ENCODE data around the gene PTPN1.

The PTPN1 gene

DNA sequence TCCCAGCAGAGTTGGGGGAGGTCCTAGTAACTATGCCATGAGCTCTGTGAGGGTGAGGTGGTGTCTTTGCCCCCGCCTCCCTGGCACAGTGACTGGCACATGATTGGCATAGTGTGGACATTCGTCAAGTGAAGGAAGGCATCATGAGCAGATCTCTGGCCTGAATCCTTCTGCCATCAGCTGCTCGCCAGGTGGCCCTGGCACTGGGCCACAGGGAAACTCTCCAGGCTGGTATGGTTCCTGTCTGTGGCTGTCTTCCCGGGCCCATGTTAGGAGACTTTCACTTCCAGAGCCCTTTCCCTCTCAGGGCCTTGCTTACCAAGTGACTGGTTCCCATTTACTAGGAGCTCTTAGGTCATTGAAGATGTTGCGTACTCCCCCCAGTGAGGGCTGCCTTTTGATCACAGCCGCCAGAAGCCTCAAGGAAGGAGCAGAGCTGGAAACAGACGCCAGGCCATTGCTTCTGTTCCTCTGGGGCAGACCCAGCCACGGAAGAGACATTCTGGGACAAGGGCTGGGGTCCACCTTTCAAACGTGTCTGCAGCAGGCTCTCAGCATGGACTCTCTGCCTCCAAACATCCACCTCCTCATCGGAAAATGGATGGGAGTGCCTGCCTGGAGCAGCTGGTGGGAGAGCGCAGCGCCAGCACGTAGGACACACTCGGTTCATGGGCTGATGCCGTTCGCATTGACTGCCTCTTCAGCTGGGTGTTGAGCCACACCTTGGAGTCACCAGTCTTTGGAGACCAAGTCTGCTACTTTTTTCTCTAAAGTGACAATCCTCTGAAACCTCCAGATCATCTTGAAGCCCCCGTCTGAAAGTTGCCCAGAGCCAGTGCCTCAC is 67.2 kb downstream of the PTPN1 start:
- DNase-seq (ENCODE audit: low spot score) = no peak

GRCh38 chr20:50578061-50578777 is 68.0 kb downstream of the PTPN1 start:
- no peak for DNase-seq (ENCODE audit: low spot score)

GRCh38 chr20:50578778-50579165 is 68.6 kb downstream of the PTPN1 start:
- no peak for DNase-seq (ENCODE audit: low spot score)

DNA sequence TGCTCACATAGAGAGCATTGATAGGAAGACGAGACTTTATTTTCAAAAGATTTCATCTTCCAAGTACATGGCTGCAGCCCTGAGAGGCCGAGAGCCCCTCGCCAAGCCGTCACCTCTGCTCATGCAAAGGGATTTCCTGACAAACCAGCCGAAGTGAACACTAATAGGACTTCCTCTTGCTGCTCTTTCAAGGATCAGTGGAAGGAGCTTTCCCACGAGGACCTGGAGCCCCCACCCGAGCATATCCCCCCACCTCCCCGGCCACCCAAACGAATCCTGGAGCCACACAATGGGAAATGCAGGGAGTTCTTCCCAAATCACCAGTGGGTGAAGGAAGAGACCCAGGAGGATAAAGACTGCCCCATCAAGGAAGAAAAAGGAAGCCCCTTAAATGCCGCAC is 69.3 kb downstream of the PTPN1 start:
- no peak for DNase-seq (ENCODE audit: low spot score)

GRCh38 chr20:50580016-50580747 is 70.0 kb downstream of the PTPN1 start:
- peak; percentile 81 for DNase-seq (ENCODE audit: low spot score)

GRCh38 chr20:50580842-50581544 is 70.8 kb downstream of the PTPN1 start:
- DNase-seq (ENCODE audit: low spot score) = no peak

DNA sequence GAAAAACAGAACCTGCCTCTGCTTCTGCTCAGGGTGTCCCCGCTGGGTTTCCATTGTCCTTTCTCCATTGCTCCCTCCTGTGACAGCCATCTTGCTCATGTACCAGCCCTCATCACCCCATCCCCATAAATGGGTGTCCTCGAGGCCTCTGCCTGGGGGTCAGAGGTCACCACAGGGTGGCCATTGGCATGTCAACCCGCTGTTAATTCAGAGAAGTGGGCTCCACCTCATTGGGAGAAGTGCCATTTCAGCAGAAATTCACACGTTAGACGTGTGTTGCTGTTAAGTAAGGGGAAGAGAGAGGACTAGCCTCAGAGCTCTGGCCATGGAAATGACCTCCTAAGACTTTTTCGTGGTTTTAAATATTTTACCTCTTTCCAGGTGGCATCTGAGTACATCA is 71.9 kb downstream of the PTPN1 start:
- no peak for DNase-seq (ENCODE audit: low spot score)

DNA sequence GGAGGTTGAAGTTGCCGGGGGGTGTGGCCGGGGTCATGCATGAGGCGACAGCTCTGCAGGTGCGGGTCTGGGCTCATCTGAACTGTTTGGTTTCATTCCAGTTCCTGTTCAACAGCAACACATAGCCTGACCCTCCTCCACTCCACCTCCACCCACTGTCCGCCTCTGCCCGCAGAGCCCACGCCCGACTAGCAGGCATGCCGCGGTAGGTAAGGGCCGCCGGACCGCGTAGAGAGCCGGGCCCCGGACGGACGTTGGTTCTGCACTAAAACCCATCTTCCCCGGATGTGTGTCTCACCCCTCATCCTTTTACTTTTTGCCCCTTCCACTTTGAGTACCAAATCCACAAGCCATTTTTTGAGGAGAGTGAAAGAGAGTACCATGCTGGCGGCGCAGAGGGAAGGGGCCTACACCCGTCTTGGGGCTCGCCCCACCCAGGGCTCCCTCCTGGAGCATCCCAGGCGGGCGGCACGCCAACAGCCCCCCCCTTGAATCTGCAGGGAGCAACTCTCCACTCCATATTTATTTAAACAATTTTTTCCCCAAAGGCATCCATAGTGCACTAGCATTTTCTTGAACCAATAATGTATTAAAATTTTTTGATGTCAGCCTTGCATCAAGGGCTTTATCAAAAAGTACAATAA is 72.5 kb downstream of the PTPN1 start:
- no peak for DNase-seq (ENCODE audit: low spot score)

GRCh38 chr20:50583442-50584150 is 73.4 kb downstream of the PTPN1 start:
- DNase-seq (ENCODE audit: low spot score) = no peak

DNA sequence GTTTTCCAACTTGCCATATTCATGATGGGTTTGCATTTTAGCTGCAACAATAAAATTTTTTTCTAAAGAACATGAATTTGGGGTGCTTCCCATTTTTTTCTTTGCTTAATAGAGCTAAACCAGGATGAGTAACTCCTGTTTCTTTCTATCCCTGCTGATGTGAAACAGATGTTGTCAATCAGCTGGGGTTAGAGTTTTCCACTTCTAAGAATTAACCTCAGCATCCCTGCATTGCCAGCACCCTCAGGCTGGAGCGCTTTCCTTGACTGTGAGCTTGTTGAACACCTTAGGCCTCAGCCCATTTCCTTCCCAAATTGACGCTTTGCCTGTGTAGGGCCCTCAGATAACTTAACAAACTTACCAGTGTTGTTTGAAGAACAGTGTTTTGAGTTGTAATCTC is 74.5 kb downstream of the PTPN1 start:
- no peak for DNase-seq (ENCODE audit: low spot score)

- no peak for DNase-seq (ENCODE audit: low spot score)
Measured at GRCh38 chr20:50585214-50585613, 75.0 kb downstream of the PTPN1 start.

GRCh38 chr20:50585678-50586077 is 75.5 kb downstream of the PTPN1 start:
- DNase-seq (ENCODE audit: low spot score) = no peak

DNA sequence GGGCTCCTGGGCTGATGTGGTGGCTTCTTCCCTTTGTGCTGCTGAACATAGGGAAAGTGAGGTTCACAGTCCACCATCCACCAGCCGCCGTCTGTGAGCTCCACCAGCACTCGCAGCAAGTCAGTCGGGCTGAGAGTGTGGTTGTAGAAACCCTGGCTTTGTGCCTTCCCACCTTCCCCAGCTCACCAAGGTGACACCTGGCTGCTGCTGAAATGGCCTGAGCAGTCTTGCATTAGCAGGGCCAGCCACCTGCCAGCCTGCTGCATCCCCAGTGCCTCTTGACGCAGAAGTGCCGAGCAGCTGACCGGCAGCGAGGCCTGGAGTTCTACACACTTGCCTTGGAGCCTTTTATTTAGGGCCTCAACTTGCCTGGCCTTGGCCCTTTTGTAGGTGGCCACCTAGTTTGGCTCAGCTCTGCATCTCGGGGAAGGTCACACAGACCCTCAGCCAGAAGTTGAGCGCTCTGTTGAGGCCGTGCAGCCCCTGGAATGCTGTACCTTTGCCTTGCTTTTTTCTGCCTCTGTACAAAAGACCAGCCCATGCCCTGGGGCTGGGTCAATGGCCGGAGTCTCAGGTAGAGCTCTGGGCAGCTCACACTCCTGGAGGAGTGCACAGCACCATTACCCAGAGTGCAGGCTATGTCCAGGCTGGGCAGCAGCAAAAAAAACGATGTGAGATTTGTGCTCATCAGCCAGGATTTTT is 76.5 kb downstream of the PTPN1 start:
- DNase-seq (ENCODE audit: low spot score) = no peak

GRCh38 chr20:50587291-50587961 is 77.2 kb downstream of the PTPN1 start:
- DNase-seq (ENCODE audit: low spot score) = no peak

- peak; percentile 92 for DNase-seq (ENCODE audit: low spot score)
Measured at GRCh38 chr20:50588034-50588736, 78.0 kb downstream of the PTPN1 start.

GRCh38 chr20:50589548-50590347 is 79.6 kb downstream of the PTPN1 start:
- no peak for DNase-seq (ENCODE audit: low spot score)

DNA sequence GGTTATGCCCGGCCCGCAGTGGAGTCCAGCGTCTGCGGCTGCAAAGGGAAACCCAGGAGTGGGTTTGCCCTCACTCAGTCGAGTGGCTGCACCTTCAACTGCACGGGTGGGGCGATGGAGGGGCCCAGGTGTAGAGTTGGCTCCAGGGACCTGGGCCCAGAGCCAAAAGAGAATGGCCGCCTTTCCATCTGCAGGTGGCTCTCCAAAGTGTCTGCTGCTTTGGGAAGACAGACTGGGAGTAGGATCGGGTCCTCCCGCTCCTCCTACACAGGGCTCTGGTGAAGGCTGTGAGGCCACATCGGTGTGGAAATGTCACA is 80.1 kb downstream of the PTPN1 start:
- DNase-seq (ENCODE audit: low spot score) = no peak

GRCh38 chr20:50591233-50591852 is 81.2 kb downstream of the PTPN1 start:
- no peak for DNase-seq (ENCODE audit: low spot score)
